GM21360 (cell line): ENCODE measurements around the gene PDP2.
"Not testable (repeated sequence)": the region's sequence is repeated elsewhere in the genome, so short reads cannot be mapped to it uniquely, and the experiment has no call there.

Experiments
- ATAC-seq: cut with Tn5 transposase; IDR thresholded peaks from one replicate; pipeline ENCODE4 v1.9.1; 2021; ENCODE audit warnings: mild to moderate bottlenecking, moderate library complexity; ENCODE audit not compliant: unreplicated experiment

Gene PDP2

GRCh38 chr16:66851166-66851964, 28.9 kb upstream of the PDP2 start:
- ATAC-seq = no peak

GRCh38 chr16:66853261-66854139, 26.8 kb upstream of the PDP2 start:
- no peak for ATAC-seq

DNA sequence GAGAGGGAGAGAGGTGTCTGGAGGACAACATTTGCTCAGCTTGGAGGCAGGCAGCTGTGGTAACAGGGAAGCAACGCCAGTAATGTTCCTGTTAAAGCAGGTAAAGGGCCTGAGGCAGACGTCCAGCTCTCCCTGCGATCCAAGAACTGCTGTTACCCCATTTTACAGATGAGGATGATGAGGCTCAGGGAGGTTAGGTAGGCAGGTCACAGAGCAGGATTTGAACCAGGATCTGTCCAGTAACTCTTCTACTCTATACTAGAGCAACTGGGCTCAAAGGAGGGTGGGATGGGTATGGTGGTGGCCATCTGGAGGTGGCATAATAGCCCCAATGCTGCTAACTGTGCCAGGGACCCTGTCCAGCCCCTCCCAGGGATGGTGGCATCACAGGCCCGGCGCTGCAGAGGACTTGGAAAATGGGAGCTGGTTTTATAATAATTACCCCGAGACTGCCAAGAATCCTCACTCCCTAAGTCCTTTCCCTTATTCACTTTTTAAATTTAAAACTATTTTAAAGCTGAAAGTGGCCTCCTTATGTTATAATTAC, 24.1 kb upstream of the PDP2 start:
- no peak for ATAC-seq

- ATAC-seq = no peak
Measured at GRCh38 chr16:66856801-66857200, 23.5 kb upstream of the PDP2 start.

DNA sequence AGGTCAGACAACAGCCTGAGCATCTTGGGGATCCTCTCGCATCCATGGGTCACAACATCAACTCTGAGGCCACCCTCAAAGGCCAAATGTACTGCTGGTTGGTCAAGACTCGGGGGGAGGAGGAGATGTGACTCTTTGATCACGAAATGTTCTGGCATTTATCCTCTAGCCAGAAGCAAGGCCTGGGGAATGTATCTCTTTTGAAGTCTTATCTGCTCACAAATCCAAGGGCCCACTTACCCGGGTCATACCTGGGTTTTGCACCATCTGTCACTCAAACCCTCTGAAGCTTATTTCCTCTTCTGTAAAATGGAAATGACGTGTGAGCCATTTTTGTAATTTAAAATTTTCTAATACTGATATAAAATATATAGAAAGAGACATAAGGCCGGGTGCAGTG, 22.9 kb upstream of the PDP2 start:
- ATAC-seq = no peak

DNA sequence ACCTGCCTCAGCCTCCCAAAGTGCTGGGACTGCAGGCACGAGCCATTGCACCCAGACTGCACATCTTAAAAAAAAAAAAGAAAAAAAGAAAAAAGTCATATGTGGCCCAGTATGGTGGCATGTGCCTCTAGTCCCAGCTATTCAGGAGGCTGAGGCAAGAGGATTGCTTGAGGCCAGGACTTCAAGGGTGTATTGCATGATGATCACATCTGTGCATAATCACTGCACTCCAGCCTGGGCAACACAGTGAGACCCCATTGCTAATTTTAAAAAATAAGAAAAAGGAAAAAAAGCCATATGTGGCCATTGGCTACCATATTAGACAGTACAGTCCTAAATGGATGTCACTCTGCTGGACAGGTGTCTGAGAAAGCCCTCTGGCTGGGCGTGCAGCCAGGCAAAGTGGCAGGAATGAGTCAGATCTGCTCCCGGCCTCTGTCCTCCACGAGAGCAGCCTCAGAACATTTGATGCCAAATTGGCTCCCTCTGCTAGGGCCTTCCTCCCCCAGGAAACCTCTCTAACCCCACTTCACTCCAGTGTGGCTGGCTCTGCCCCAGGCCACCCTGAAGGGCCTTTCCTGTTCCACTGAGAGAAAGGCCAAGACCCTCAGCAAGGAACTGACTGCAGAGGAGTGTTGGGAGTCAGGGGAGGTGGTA, 21.4 kb upstream of the PDP2 start:
- ATAC-seq = no peak

- no peak for ATAC-seq
Measured at GRCh38 chr16:66859397-66860068, 20.8 kb upstream of the PDP2 start.

DNA sequence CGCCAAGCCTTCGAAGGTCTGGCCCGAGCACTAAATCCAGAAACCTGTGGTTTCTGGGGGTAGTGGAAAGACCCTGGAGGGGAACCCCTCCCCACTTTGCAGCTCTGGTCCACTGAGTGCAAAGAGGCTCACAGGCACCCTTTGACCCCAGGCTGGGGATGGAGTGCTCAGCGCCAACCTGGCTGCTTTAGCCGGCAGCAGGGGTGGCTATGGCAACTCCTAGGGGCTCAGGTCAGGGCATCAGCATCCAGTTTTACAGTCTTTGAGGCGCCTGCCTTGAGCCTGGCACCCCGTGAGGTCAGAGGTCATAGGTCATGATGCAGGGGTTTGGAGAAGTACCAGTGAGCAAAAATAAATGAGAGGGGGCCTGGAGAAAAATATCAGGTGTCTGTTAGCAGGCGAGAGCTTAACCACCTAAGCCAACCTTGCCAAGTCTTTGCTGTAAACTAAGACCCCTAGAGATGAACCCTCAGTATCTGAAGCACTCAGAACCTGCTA, 18.2 kb upstream of the PDP2 start:
- ATAC-seq = no peak

DNA sequence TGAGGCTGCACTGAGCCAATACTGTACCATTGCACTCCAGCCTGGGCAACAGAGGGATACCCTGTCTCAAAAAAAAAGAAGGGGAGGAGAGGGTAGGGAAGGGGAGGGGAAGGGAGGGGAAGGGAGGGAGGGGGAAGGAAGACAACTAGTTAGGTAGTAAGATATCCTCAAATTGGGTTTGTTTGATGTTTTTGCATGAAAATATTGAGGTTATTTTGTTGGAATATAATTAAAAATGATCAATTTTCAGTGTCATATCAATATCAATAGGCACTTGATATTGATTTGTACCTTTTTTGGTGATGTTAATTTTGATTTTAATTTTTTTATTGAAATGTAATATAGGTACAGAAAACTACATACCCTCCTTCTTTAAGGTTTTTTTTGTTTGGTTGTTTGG, 16.6 kb upstream of the PDP2 start:
- no peak for ATAC-seq

- no peak for ATAC-seq
Measured at GRCh38 chr16:66869424-66869823, 10.9 kb upstream of the PDP2 start.

GRCh38 chr16:66871363-66871762, 9.0 kb upstream of the PDP2 start:
- ATAC-seq = not testable (repeated sequence)

DNA sequence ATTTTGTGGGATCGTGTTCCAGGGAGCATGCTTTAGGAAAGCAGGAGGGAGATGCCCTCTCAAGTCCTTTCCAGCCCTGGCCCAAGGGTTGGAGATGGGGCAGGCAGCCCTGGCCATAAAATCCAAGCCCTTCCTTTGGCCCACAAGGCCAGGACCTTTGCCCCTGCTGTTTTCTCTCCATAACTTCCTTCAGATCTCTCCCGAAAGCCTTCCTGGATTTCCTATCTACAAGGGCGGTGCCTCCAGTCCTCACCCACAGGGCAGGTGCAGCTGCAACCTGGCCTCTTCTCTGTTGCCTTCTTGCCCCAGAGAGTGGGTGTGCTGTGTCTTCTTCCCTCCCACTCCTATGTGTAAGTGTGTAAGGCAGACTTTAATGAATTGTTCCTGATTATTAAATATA, 8.5 kb upstream of the PDP2 start:
- ATAC-seq = no peak

- ATAC-seq = no peak
Measured at GRCh38 chr16:66872559-66872942, 7.8 kb upstream of the PDP2 start.

DNA sequence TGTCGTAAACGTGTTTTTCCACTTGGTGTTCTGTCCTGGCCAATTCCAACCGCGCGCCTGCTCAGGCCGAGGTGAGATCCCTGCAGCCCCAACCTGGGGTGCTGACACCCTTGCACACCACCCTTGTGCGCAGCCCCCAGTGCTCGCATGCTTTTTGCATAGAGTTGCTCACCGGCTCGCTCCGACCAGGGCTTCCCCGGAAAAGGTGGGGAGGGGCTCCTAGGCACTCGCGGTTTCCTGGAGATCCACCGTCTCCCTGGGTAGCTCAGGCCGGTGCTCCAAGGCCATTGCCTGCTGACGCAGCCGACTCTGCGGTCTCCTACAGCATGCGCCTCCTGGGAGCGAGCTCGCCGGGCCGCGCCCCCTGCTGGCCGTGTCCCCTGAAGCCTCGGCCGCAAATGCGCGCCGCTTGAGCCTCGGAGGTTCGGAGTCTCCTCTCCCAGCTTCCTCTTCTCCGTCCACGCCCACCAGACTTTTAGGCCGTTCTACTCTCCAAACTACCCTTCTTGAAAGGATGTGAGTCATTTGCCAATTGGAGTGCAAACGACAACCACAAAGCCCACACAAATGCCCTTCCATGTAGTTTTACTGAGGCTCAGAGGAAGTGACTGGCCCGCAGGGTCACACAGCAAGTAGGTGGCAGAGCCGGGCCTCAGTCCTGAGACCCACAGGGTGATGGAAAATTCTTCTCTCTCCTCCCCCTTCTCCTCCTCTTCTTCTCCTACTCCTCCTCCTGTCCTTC, 7.2 kb upstream of the PDP2 start:
- peak; percentile 78 for ATAC-seq

GRCh38 chr16:66873685-66874055, 6.6 kb upstream of the PDP2 start:
- ATAC-seq = no peak

GRCh38 chr16:66874079-66874775, 6.1 kb upstream of the PDP2 start:
- ATAC-seq = no peak

- no peak for ATAC-seq
Measured at GRCh38 chr16:66878067-66878466, 2.2 kb upstream of the PDP2 start.

DNA sequence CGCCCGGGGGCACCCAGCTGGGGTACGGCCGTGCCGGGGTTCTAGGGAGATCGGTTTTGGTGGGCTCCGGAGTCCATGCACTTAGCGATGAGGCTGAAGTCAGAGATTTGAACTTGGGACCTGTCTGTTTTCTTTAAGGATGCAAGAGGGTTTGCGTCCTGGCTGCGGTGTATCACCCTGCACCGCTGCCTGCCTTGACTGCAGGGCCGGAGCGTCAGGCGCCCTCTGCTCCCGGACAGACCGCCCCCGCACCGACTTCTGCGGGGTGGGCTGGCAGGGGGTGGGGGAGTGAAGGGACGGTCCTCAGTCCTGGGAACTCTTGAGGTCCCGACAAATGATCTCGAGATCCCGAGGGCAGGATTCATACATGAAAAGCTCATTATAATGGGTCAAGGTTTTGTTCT, 701 bp downstream of the PDP2 start:
- ATAC-seq = no peak

- no peak for ATAC-seq
Measured at GRCh38 chr16:66881560-66881959, 1.2 kb downstream of the PDP2 start.
